Naive thymus-derived CD4-positive, alpha-beta T cell (primary cell): Measurements from ENCODE around the gene MORF4L2. TPM values are rescaled to one million over a fixed set of nuclear protein-coding genes. Genes with fewer than 3 reads are reported as not detected.
A peak's percentile ranks its signal among the peaks of the same experiment; 100 is the strongest.

ENCODE experiments used
- ATAC-seq: fragments of 150-1000 bp; cut with Tn5 transposase; 2 replicates; pipeline ENCODE4 v1.10.0; 2021; ENCODE audit warnings: mild to moderate bottlenecking, moderate library complexity
- CTCF ChIA-PET: fragments of 350-600 bp; sonication (Branson Sonifier 250); formaldehyde crosslinking; loops from one replicate; lab custom pipeline; 2021; ENCODE audit warnings: antibody characterized with exemption; lab: Charles Lee
- POLR2A ChIA-PET: fragments of 350-600 bp; sonication (Branson Sonifier 250); formaldehyde crosslinking; loops from one replicate; lab custom pipeline; 2021; ENCODE audit warnings: antibody characterized with exemption, inconsistent platforms; lab: Charles Lee
- DNase-seq, 9 donors: peaks; one replicate each; pipeline versions ENCODE4 v3.0.0 to v3.0.0-alpha.2; 2020 to 2022; ENCODE audit warnings: mixed read lengths in 1 of 9
- H3K27ac ChIP-seq: one replicate; pipeline ENCODE4 v1.7.0; 2013; ENCODE audit warnings: mild to moderate bottlenecking, low read depth, low read length, moderate library complexity
- H3K27me3 ChIP-seq, 2 donors: one replicate each; pipeline ENCODE4 v1.7.0; 2013; ENCODE audit warnings: low read length in 2 of 2, mild to moderate bottlenecking in 2 of 2, moderate library complexity in 2 of 2; ENCODE audit not compliant: control insufficient read depth in 2 of 2, insufficient read depth in 2 of 2
- H3K36me3 ChIP-seq, 3 experiments: 1 replicate in 2 of 3; 2 replicates in 1 of 3; pipeline ENCODE4 v1.7.0; 2013; ENCODE audit warnings: low read length in 3 of 3, mild to moderate bottlenecking in 3 of 3, moderate library complexity in 1 of 3; ENCODE audit not compliant: insufficient read depth in 3 of 3, control insufficient read depth in 2 of 3
- H3K4me1 ChIP-seq, 2 donors: one replicate each; pipeline ENCODE4 v1.7.0; 2013; ENCODE audit warnings: low read length in 2 of 2, mild to moderate bottlenecking in 2 of 2, moderate library complexity in 1 of 2; ENCODE audit not compliant: control insufficient read depth in 2 of 2, insufficient read depth in 2 of 2
- H3K4me3 ChIP-seq: 2 replicates; pipeline ENCODE4 v1.7.0; 2013; ENCODE audit warnings: mild to moderate bottlenecking, low read length
- H3K9me3 ChIP-seq, 3 experiments: 1 replicate in 2 of 3; 2 replicates in 1 of 3; pipeline ENCODE4 v1.7.0; 2013; ENCODE audit warnings: low read length in 3 of 3; ENCODE audit not compliant: control insufficient read depth in 2 of 3
- H3K27ac Mint-ChIP-seq, 9 donors: one replicate each; pipeline ENCODE4 v1.8.0; 2020 to 2022; ENCODE audit warnings: mixed read lengths in 9 of 9, mild to moderate bottlenecking in 8 of 9, moderate library complexity in 5 of 9, inconsistent platforms in 2 of 9
- H3K27me3 Mint-ChIP-seq, 5 donors: one replicate each; pipeline ENCODE4 v1.8.0; 2021 to 2022; ENCODE audit warnings: mixed read lengths in 5 of 5, mild to moderate bottlenecking in 1 of 5
- H3K36me3 Mint-ChIP-seq, 5 donors: one replicate each; pipeline ENCODE4 v1.8.0; 2020 to 2022; ENCODE audit warnings: mixed read lengths in 5 of 5, mild to moderate bottlenecking in 3 of 5, inconsistent platforms in 1 of 5
- H3K4me1 Mint-ChIP-seq, 7 donors: one replicate each; pipeline ENCODE4 v1.8.0; 2020 to 2022; ENCODE audit warnings: mixed read lengths in 7 of 7, mild to moderate bottlenecking in 3 of 7, inconsistent platforms in 1 of 7
- H3K4me3 Mint-ChIP-seq, 10 donors: one replicate each; pipeline ENCODE4 v1.8.0; 2020 to 2022; ENCODE audit warnings: mild to moderate bottlenecking in 10 of 10, mixed read lengths in 10 of 10, moderate library complexity in 6 of 10, inconsistent platforms in 2 of 10
- H3K9me3 Mint-ChIP-seq, 11 donors: one replicate each; pipeline ENCODE4 v1.8.0; 2020 to 2022; ENCODE audit warnings: mixed read lengths in 11 of 11, mild to moderate bottlenecking in 4 of 11, inconsistent platforms in 1 of 11, moderate library complexity in 1 of 11
- intact Hi-C, 2 donors: fragments of 100-400 bp; cut with micrococcal nuclease; formaldehyde crosslinking; loops; one replicate each; pipeline ENCODE4 v1.15.1; 2023
- polyA plus RNA-seq, 2 donors: library from polyadenylated mRNA; unstranded; fragments of 300-500 nt; fragmentation: Illumina TruSeq; gene quantifications; one replicate each; pipeline ENCODE4 v1.2.3, GENCODE V29; 2021
- total RNA-seq, 6 experiments: library from RNA in 5 of 6; stranded (reverse) in 5 of 6; gene quantifications; 1 replicate in 5 of 6; 2 replicates in 1 of 6; pipeline ENCODE4 v1.2.3 and lab custom pipeline; 2021 to 2026

Gene MORF4L2
- total and polyA plus RNA-seq, 7 experiments from 2014 or later = 86.8 to 177 (median 106) TPM

DNA sequence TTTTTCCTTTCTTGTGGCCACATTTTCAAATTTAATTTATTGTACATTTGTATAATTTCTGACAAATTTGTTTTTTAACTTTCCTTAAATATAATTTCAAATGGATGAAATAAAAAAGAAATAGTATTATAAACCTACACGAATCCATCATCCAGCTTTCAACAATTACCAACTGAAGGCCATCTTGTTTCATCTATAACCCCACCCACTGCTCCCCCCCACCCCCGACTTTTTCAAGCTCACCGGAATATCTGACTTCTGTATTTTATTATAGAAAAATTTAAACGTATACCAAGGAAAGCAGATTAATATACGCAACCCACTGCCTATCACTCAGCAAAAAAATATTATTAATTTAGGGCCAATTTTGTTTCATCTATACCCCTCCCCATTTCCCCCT lies 1.1 kb downstream of the MORF4L2 start:
- H3K27ac ChIP-seq = peak overlapping the region; percentile 94
- Mint-ChIP-seq H3K9me3 (no peaks in the 10 kb centered on the region), H3K4me1 (peaks cover 0 to 23% (median 10%) of the 10 kb centered on the region in 7 donors), H3K4me3 (peak overlapping the region in 6 of 10 donors; percentile 69 to 91 (median 82)), H3K27ac (peak overlapping the region in 3 of 9 donors; percentile 77 to 92 (median 88)), H3K36me3 (peaks cover 0 to 9% (median 5%) of the 10 kb centered on the region in 5 donors), H3K27me3 (no peaks in the 10 kb centered on the region)
- H3K4me1 ChIP-seq = peaks cover 4 to 13% of the 10 kb centered on the region in 2 donors
- intact Hi-C loops = loop anchor here (5.0 to 10.0 kb wide), 7 partner anchors 78 to 1753 kb away; partner anchors contain the start of genes ZMAT1 (in 2 of the 2), RAB9B (in 1 of the 2), TCEAL3 (in 1 of the 2) and TCEAL8 (in 1 of the 2)
- no peaks in the 10 kb centered on the region for H3K27me3 ChIP-seq
- ChIA-PET CTCF (no interaction called here), POLR2A (no interaction called here)
- peaks cover 0 to 14% (median 10%) of the 10 kb centered on the region in 3 experiments for H3K36me3 ChIP-seq
- no peak for ATAC-seq
- DNase-seq = no peak
- H3K4me3 ChIP-seq = peak overlapping the region; percentile 79
- H3K9me3 ChIP-seq = no peaks in the 10 kb centered on the region

DNA sequence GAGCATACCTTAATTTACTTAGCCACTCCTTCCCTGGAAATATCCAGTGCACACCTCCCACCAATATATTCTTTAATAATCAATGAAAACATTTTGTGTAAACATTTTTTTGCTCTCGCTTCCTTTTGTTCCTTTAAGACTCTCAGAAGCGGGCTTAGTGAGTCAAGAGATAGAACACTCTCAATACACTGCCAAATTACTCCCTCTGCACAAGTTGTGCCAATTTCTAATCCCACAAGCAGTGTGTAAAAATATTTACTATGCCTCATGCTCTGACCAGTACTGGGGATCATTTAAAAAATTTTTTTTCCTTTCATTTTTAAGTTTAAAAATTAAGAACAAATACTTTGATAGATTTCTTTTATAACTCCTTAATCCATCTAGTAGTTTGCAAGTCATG lies 5.1 kb downstream of the MORF4L2 start:
- Histone ChIP-seq H3K4me1 (peaks cover 3 to 4% of the 10 kb centered on the region in 2 donors), H3K27ac (no peak overlapping the region), H3K4me3 (no peak overlapping the region), H3K36me3 (peaks cover 4 to 26% (median 14%) of the 10 kb centered on the region in 3 experiments), H3K27me3 (no peaks in the 10 kb centered on the region), H3K9me3 (no peaks in the 10 kb centered on the region)
- H3K4me3 Mint-ChIP-seq = no peak overlapping the region
- ChIA-PET CTCF (no interaction called here), POLR2A (interaction anchor here (0.6 kb wide), 1 partner anchor 152 kb away, joined by 3 read pairs; no protein-coding TSS in a partner anchor)
- H3K9me3 Mint-ChIP-seq = no peaks in the 10 kb centered on the region
- intact Hi-C loops = loop anchor here in 1 of 2 donors (10.0 kb wide), 1 partner anchor 427 kb away; the partner anchor contains the start of gene TCEAL8
- ATAC-seq = no peak
- H3K27me3 Mint-ChIP-seq = no peaks in the 10 kb centered on the region
- no peak overlapping the region for H3K27ac Mint-ChIP-seq
- DNase-seq = no peak
- H3K4me1 Mint-ChIP-seq = peaks cover 2 to 23% (median 14%) of the 10 kb centered on the region in 7 donors
- H3K36me3 Mint-ChIP-seq = peaks cover 10 to 20% (median 13%) of the 10 kb centered on the region in 5 donors

DNA sequence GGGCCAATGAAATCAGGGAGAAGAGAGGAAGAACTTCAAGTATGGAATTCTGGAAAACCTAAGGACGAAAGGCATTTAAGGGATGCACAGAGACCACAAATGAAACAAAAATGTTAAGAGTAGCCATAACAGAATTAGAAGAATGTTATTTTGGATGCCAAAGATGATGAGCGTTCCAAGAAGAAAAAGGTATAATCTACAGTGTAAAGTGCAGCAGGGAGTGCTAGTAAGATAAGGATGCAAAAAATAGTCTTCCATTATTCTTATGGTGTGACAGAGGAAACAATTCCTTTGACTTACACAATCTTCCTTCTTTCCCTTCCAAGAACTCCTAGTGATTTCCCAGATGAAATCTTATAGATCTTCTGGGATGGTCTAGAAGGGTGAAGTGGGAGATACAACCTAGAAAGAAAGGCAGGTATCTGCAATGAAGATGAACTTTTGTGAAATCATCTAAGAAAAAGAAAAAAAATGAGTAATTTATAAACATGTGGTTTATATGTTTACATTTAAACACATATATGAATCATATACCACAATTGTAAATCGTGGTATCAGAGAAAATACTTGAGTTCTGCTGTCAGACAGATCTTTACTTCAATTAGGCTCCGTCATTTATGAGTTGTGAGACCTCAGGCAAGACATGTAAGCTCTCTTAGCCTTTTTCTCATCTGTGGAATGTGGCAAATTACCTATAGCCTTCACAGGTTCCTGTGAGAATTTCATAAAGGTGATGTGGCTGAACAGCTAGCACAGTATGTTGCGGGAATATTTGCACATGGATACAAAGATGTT lies 8.1 kb downstream of the MORF4L2 start:
- Mint-ChIP-seq H3K27me3 (no peaks in the 10 kb centered on the region), H3K36me3 (peaks cover 5 to 17% (median 10%) of the 10 kb centered on the region in 5 donors), H3K27ac (peak overlapping the region in 1 of 9 donors; percentile 28), H3K9me3 (no peaks in the 10 kb centered on the region), H3K4me1 (peaks cover 0 to 15% (median 3%) of the 10 kb centered on the region in 7 donors), H3K4me3 (no peak overlapping the region)
- Histone ChIP-seq H3K4me1 (no peaks in the 10 kb centered on the region), H3K27ac (no peak overlapping the region), H3K4me3 (no peak overlapping the region), H3K36me3 (peaks cover 4 to 18% (median 6%) of the 10 kb centered on the region in 3 experiments), H3K27me3 (no peaks in the 10 kb centered on the region), H3K9me3 (no peaks in the 10 kb centered on the region)
- no peak for ATAC-seq
- no peak for DNase-seq
- POLR2A ChIA-PET = no interaction called here
- CTCF ChIA-PET = no interaction called here
- intact Hi-C loops = no loop called here

DNA sequence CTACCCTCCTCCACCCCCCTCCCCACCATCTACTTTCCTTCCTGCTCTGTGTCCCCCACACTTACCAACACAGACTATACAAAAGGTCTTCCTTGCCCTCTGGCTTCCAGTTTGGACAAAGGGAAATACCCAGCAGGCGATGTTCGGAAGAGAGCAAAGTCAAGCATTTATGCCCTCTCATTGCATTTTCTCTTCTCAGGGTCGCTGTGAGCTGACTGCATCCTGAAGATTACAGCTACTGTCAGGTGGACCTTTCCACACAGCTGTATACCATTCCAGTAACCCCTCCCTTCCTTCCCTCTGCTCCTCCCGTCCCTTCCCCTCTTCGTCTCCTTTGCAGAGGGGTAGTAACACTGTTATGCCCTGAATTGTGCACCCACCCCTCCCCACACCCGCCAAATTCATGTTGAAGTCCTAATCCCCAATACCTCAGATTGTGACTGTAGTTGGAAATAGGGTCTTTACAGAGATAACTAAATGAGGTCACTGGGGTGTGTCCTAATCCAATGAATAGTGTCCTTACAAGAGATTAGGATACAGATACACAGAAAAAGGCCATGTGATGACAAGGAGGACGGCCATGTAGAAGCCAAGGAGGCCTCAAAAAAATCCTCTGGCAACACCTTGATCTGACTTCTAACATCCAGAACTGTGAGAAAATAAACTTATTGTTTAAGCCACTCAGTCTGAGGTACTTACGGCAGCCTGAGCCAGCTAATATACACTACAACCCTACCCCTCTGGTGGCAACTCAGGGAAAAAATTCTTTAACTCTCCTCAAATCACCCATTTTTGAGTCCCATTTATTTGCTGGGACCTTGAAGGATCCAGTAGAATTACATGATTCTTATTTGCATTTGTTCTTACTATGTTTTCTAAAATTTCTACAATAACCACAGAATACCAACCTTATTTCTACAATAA lies 11.7 kb downstream of the MORF4L2 start:
- intact Hi-C loops = no loop called here
- no peaks in the 10 kb centered on the region for H3K27me3 Mint-ChIP-seq
- POLR2A ChIA-PET = no interaction called here
- CTCF ChIA-PET = no interaction called here
- H3K4me1 Mint-ChIP-seq = peaks cover 0 to 15% (median 0%) of the 10 kb centered on the region in 7 donors
- Histone ChIP-seq H3K4me3 (no peak overlapping the region), H3K27me3 (no peaks in the 10 kb centered on the region), H3K9me3 (no peaks in the 10 kb centered on the region), H3K36me3 (peaks cover 0 to 11% (median 4%) of the 10 kb centered on the region in 3 experiments), H3K4me1 (no peaks in the 10 kb centered on the region), H3K27ac (no peak overlapping the region)
- DNase-seq (no peak), ATAC-seq (peak; percentile 22)
- peaks cover 5 to 17% (median 10%) of the 10 kb centered on the region in 5 donors for H3K36me3 Mint-ChIP-seq
- H3K27ac Mint-ChIP-seq = peak overlapping the region in 1 of 9 donors; percentile 28
- H3K9me3 Mint-ChIP-seq = no peaks in the 10 kb centered on the region
- H3K4me3 Mint-ChIP-seq = no peak overlapping the region

DNA sequence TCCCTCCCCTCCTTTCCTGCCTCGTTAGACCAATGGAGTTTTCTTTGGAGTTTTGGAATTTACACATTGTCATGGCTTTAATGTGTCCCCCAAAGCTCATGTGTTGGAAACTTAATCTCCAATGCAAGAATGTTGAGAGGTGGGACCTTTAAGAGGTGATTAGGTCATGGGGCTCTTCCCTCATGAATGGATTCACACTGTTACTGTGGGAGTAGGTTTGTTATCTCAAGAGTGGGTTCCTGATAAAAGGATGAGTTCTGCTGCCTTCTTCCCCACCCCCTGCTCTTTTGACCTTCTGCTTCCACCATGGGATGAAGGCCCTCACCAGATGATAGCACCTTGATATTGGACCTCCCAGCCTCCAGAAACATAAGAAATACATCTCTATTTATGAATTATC lies 16.8 kb downstream of the MORF4L2 start:
- no peaks in the 10 kb centered on the region for H3K4me1 Mint-ChIP-seq
- ChIA-PET POLR2A (no interaction called here), CTCF (no interaction called here)
- no peaks in the 10 kb centered on the region for H3K36me3 ChIP-seq
- no peaks in the 10 kb centered on the region for H3K4me1 ChIP-seq
- H3K36me3 Mint-ChIP-seq = no peaks in the 10 kb centered on the region
- ATAC-seq = no peak
- no peaks in the 10 kb centered on the region for H3K9me3 ChIP-seq
- H3K4me3 ChIP-seq = no peak overlapping the region
- no peaks in the 10 kb centered on the region for H3K9me3 Mint-ChIP-seq
- DNase-seq = no peak
- no peak overlapping the region for H3K27ac ChIP-seq
- H3K4me3 Mint-ChIP-seq = no peak overlapping the region
- intact Hi-C loops = no loop called here
- H3K27ac Mint-ChIP-seq = no peak overlapping the region
- peaks cover 0 to 13% (median 0%) of the 10 kb centered on the region in 5 donors for H3K27me3 Mint-ChIP-seq
- H3K27me3 ChIP-seq = no peaks in the 10 kb centered on the region

DNA sequence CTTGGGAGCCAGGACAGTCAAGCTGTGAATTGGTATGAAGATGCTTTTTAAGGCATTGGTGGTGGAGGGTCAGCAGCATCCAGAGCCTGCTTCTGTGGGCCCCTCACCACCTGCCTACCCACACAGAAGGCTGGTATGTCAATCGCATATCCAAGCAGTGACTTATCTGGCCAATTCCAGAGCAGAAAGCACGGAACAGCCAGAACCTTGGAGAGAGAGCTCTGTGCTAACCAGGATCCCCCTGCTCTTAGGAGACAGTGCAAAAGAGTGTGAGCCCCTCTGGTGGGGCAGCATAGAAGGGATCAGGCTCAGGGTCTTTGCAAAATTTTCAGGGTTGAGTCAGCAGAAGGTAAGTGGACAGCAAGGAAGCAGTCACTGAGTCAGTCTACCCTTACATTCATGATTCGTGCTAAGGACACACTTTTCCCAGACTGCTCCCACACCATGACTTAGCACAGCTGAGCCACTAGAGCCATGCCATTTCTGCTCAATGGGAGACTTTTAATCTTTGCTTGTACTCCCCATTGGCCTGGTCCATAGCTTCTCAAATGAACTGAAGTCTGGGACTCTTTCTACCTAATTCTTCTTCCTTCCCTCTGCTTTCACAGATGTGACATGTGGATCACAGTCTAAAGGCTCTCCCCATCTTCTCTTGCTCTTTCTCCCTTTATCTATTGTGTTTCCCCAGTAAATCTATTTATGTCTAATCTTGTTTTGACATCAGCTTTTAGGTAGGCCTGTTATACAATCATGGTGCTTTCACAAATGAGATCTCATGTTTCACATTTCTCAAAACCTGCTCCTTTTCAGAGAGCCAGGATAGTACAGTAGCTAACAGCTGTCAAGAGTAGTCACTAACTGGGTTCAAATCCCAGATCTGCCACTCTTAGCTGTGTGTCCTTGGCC lies 20.0 kb downstream of the MORF4L2 start:
- no peak overlapping the region for H3K4me3 ChIP-seq
- ChIA-PET POLR2A (no interaction called here), CTCF (no interaction called here)
- intact Hi-C loops = no loop called here
- ATAC-seq (no peak), DNase-seq (no peak)
- H3K4me3 Mint-ChIP-seq = no peak overlapping the region
- peaks cover 0 to 8% (median 0%) of the 10 kb centered on the region in 7 donors for H3K4me1 Mint-ChIP-seq
- no peak overlapping the region for H3K27ac Mint-ChIP-seq
- no peaks in the 10 kb centered on the region for H3K27me3 ChIP-seq
- no peaks in the 10 kb centered on the region for H3K9me3 ChIP-seq
- H3K36me3 ChIP-seq = no peaks in the 10 kb centered on the region
- H3K27me3 Mint-ChIP-seq = peaks cover 0 to 29% (median 7%) of the 10 kb centered on the region in 5 donors
- peaks cover 0 to 1% (median 0%) of the 10 kb centered on the region in 11 donors for H3K9me3 Mint-ChIP-seq
- no peak overlapping the region for H3K27ac ChIP-seq
- no peaks in the 10 kb centered on the region for H3K36me3 Mint-ChIP-seq
- no peaks in the 10 kb centered on the region for H3K4me1 ChIP-seq
